ENCODE measurements around the gene OSBPL2. TPM values are rescaled to one million over a fixed set of nuclear protein-coding genes. Genes with fewer than 3 reads are reported as not detected.

OSBPL2 gene
- total RNA-seq, 2 experiments from 2014 or later = 23.6 to 24.7 TPM

GRCh38 chr20:62280303-62280702, 42.0 kb downstream of the OSBPL2 start:
- intact Hi-C loops (cut with micrococcal nuclease) = no loop called here
- CTCF ChIA-PET = no interaction called here
- H3K36me3 Mint-ChIP-seq (ENCODE audit: low read depth) = peaks cover 13% of the 10 kb centered on the region
- no peak overlapping the region for H3K27ac Mint-ChIP-seq
- H3K27me3 Mint-ChIP-seq (ENCODE audit: low read depth) = no peaks in the 10 kb centered on the region
- no peaks in the 10 kb centered on the region for H3K4me1 Mint-ChIP-seq (ENCODE audit: low read depth)
- no peak overlapping the region for H3K4me3 Mint-ChIP-seq
- DNase-seq = no peak
- no peaks in the 10 kb centered on the region for H3K9me3 Mint-ChIP-seq

DNA sequence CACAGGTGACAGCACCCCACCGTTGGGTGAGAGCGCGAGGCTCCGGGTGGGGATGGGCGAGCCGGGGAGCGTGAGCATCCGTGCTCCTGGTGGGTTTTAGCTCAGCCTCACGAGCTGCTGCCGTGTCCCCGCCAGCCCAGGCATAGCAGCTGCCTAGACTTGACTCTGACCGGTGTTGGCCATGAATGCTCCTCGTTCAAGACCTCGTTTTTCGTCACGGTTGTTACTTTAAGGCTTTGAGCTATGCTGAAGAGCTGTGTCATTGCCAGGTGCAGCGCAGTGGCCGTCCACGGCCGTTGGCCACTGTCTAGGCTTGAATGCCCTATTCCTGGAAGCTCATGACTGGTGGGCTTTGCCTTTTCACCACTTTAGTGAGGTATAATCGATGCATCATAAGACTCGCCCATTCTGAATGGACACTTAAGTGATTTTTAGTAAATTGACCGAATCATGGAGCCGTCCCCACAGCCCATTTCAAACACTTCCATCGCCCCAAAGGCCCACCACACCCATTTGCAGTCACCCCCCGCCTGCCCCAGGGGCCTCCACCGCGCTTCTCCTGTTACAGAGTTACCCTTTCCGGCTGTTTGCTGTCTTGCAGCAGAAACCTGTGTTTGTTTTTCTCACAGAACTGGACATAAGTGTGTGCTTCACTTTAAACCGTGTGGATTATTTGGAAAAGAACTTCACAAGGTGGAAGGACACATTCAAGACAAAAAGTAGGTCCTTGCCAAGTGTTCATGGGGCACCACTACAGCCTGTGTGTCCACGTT, 43.0 kb downstream of the OSBPL2 start:
- H3K36me3 Mint-ChIP-seq (ENCODE audit: low read depth) = peaks cover 16% of the 10 kb centered on the region
- intact Hi-C loops (cut with micrococcal nuclease) = no loop called here
- CTCF ChIA-PET = no interaction called here

DNA sequence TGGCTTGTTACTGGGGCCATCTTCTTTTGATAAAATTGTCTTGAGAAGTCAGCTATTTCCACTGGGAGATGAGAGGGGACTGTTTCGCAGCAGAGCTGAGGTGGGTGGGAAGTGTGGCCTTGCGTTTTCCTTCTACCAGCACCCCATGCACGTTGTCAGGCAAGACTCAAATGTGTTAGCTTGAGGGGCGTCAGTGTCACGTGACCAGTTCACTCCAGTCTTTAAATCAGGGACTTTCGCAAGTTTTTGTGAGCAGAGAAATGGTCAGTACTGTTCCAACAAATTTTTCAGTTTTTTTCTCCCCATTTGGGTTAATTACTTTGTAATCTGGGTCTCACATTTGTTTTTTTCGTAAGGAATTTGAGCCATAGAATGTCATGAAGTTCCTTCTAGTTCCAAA, 43.8 kb downstream of the OSBPL2 start:
- CTCF ChIA-PET = no interaction called here
- Mint-ChIP-seq H3K4me1 (ENCODE audit: low read depth) (no peaks in the 10 kb centered on the region), H3K36me3 (ENCODE audit: low read depth) (peaks cover 16% of the 10 kb centered on the region)

More for the DNA sequence above, 43.0 kb downstream of the OSBPL2 start:
- H3K9me3 Mint-ChIP-seq = no peaks in the 10 kb centered on the region
- no peak for DNase-seq
- no peaks in the 10 kb centered on the region for H3K27me3 Mint-ChIP-seq (ENCODE audit: low read depth)
- H3K4me3 Mint-ChIP-seq = no peak overlapping the region
- H3K27ac Mint-ChIP-seq = no peak overlapping the region
- H3K4me1 Mint-ChIP-seq (ENCODE audit: low read depth) = no peaks in the 10 kb centered on the region

GRCh38 chr20:62282877-62283503, 44.7 kb downstream of the OSBPL2 start:
- intact Hi-C loops (cut with micrococcal nuclease) = no loop called here
- H3K9me3 Mint-ChIP-seq = no peaks in the 10 kb centered on the region
- peaks cover 14% of the 10 kb centered on the region for H3K36me3 Mint-ChIP-seq (ENCODE audit: low read depth)
- CTCF ChIA-PET = interaction anchor here (0.5 to 1.2 kb wide), 2 partner anchors 14 to 18 kb away, joined by 3 read pairs; no protein-coding TSS in a partner anchor
- no peaks in the 10 kb centered on the region for H3K4me1 Mint-ChIP-seq (ENCODE audit: low read depth)
- no peaks in the 10 kb centered on the region for H3K27me3 Mint-ChIP-seq (ENCODE audit: low read depth)
- H3K4me3 Mint-ChIP-seq = no peak overlapping the region
- H3K27ac Mint-ChIP-seq = no peak overlapping the region
- DNase-seq = no peak

More for the DNA sequence above, 43.8 kb downstream of the OSBPL2 start:
- no peak for DNase-seq
- intact Hi-C loops (cut with micrococcal nuclease) = no loop called here
- no peaks in the 10 kb centered on the region for H3K27me3 Mint-ChIP-seq (ENCODE audit: low read depth)
- no peak overlapping the region for H3K4me3 Mint-ChIP-seq
- no peaks in the 10 kb centered on the region for H3K9me3 Mint-ChIP-seq
- no peak overlapping the region for H3K27ac Mint-ChIP-seq

DNA sequence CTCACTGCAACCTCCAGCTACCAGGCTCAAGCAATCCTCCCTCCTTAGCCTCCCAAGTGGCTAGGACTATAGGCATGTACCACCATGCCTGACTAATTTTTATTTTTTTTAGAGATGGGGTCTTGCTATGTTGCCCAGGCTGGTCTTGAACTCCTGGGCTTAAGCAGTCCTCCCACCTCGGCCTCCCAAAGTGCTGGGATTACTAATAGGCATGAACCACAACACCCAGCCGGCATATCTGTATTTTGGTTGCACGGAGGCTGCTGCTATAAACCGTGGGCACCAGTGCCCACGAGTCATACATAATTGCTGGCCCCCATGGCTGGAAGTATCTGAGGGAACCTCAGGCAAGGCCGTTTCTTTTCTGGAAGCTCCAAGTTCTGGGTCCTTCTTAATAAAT, 46.1 kb downstream of the OSBPL2 start:
- CTCF ChIA-PET = interaction anchor here (1.0 kb wide), 1 partner anchor 273 kb away, joined by 3 read pairs; no protein-coding TSS in a partner anchor

DNA sequence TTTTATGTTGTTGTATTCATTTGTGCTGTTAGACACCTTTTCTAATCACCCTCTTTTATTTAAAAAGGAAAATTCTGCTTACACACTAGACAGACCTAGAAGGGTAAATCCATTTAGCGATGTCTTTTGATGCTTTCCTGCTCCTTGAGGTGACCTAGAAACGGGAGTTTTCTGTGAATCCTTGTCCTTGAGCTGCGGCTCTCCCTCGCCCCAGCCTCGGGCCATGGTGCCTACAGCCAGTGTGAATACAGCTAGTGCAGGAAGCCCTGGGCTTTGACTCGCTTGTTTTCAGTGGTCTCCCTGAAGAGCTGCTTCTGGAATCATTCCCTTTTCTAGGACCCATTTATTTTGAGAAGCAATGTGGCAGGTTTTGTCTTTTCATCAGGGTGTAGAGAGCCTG, 46.8 kb downstream of the OSBPL2 start:
- CTCF ChIA-PET = no interaction called here
- no peak overlapping the region for H3K27ac Mint-ChIP-seq
- no peak overlapping the region for H3K4me3 Mint-ChIP-seq

More for the DNA sequence above, 46.1 kb downstream of the OSBPL2 start:
- Mint-ChIP-seq H3K4me3 (no peak overlapping the region), H3K27me3 (ENCODE audit: low read depth) (no peaks in the 10 kb centered on the region), H3K27ac (no peak overlapping the region), H3K4me1 (ENCODE audit: low read depth) (no peaks in the 10 kb centered on the region), H3K9me3 (no peaks in the 10 kb centered on the region), H3K36me3 (ENCODE audit: low read depth) (peaks cover 14% of the 10 kb centered on the region)
- intact Hi-C loops (cut with micrococcal nuclease) = no loop called here
- DNase-seq = no peak

GRCh38 chr20:62285722-62286121, 47.4 kb downstream of the OSBPL2 start:
- Mint-ChIP-seq H3K27me3 (ENCODE audit: low read depth) (no peaks in the 10 kb centered on the region), H3K27ac (no peak overlapping the region), H3K9me3 (no peaks in the 10 kb centered on the region), H3K4me1 (ENCODE audit: low read depth) (no peaks in the 10 kb centered on the region), H3K4me3 (no peak overlapping the region), H3K36me3 (ENCODE audit: low read depth) (peaks cover 13% of the 10 kb centered on the region)
- intact Hi-C loops (cut with micrococcal nuclease) = no loop called here
- CTCF ChIA-PET = no interaction called here
- DNase-seq = no peak

More for the DNA sequence above, 46.8 kb downstream of the OSBPL2 start:
- no peak for DNase-seq
- intact Hi-C loops (cut with micrococcal nuclease) = no loop called here
- Mint-ChIP-seq H3K36me3 (ENCODE audit: low read depth) (peaks cover 13% of the 10 kb centered on the region), H3K9me3 (no peaks in the 10 kb centered on the region), H3K4me1 (ENCODE audit: low read depth) (no peaks in the 10 kb centered on the region), H3K27me3 (ENCODE audit: low read depth) (no peaks in the 10 kb centered on the region)

DNA sequence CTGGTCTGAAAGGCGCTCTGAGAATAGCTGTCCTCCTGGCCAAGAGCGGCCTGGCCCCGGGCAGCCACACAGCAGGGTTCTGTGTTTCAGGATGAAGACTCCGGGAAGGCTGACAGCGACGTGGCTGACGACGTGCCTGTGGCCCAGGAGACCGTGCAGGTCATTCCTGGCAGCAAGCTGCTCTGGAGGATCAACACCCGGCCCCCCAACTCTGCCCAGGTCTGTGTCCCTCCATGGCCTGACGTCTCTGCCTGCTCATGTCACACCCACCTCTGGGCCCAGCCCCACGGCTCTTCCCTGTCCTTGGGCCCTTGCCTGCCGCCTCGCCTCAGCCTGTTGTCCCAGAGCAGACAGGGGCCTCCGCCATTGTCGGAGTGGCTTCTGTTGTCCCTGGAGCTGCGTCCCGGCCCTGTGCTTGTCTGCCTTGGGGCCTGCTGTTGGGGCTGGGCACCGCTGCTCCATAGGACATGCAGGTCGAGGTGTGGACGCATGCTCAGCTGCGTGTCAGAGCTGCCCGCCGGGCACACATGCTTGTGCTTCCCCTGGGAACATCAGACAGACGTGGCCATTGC, 48.3 kb downstream of the OSBPL2 start:
- CTCF ChIA-PET = interaction anchor here (0.6 kb wide), 1 partner anchor 120 kb away, joined by 4 read pairs; no protein-coding TSS in a partner anchor
- Mint-ChIP-seq H3K27me3 (ENCODE audit: low read depth) (no peaks in the 10 kb centered on the region), H3K27ac (no peak overlapping the region), H3K4me1 (ENCODE audit: low read depth) (no peaks in the 10 kb centered on the region), H3K4me3 (no peak overlapping the region), H3K9me3 (no peaks in the 10 kb centered on the region), H3K36me3 (ENCODE audit: low read depth) (peaks cover 11% of the 10 kb centered on the region)
- intact Hi-C loops (cut with micrococcal nuclease) = no loop called here
- DNase-seq = no peak

DNA sequence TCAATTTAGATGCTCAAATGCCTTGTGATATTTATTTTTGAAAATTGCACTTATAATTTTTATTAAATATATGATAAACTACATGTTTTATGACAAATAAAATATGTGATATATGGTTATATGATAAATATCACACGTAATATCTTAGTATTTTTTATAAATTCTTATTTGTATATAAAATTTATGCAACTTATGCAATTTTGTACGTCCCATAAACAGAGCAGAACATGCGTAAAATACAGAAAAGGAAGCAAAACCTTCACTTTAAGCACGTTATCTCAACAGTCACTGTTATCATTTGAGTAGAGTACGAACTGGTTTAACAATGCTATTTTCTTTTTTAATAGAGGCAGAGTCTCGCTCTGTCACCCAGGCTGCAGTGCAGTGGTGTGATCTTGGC, 48.8 kb downstream of the OSBPL2 start:
- no peak overlapping the region for H3K27ac Mint-ChIP-seq

GRCh38 chr20:62287759-62288534, 49.6 kb downstream of the OSBPL2 start:
- H3K9me3 Mint-ChIP-seq = no peaks in the 10 kb centered on the region
- no peak overlapping the region for H3K4me3 Mint-ChIP-seq
- intact Hi-C loops (cut with micrococcal nuclease) = no loop called here
- H3K36me3 Mint-ChIP-seq (ENCODE audit: low read depth) = peaks cover 13% of the 10 kb centered on the region
- CTCF ChIA-PET = no interaction called here
- no peak overlapping the region for H3K27ac Mint-ChIP-seq
- no peak for DNase-seq
- no peaks in the 10 kb centered on the region for H3K4me1 Mint-ChIP-seq (ENCODE audit: low read depth)
- no peaks in the 10 kb centered on the region for H3K27me3 Mint-ChIP-seq (ENCODE audit: low read depth)

More for the DNA sequence above, 48.8 kb downstream of the OSBPL2 start:
- CTCF ChIA-PET = no interaction called here
- Mint-ChIP-seq H3K4me3 (no peak overlapping the region), H3K9me3 (no peaks in the 10 kb centered on the region), H3K27me3 (ENCODE audit: low read depth) (no peaks in the 10 kb centered on the region), H3K36me3 (ENCODE audit: low read depth) (peaks cover 11% of the 10 kb centered on the region), H3K4me1 (ENCODE audit: low read depth) (no peaks in the 10 kb centered on the region)
- no peak for DNase-seq
- intact Hi-C loops (cut with micrococcal nuclease) = no loop called here

DNA sequence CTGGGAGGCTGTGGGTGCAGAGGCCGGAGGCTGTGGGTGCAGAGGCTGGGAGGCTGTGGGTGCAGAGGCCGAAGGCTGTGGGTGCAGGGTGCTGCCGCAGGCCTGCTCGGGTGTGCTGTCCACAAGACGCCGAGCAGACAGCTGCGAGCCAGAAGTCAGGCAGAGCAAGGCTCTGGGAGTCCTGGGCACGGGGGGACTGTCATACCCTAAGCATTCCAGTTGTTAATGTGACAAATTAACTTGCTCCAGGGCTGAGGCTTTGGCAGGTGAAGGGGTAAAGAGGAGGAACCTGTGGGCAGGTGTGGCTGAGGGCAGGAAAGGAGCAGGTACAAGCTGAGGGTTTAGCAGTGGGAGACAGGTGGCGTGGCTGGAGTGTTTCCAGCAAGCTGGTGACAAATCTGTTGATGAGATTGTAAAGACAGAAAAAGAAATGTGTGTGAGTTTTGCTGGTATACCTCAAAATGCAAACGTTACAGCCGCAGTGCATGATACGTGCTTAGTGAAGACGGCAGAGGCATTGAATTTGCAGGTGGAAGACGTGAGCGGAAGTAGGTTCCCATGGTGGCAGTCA, 50.3 kb downstream of the OSBPL2 start:
- no peaks in the 10 kb centered on the region for H3K4me1 Mint-ChIP-seq (ENCODE audit: low read depth)
- no peak overlapping the region for H3K27ac Mint-ChIP-seq
- no peak for DNase-seq
- CTCF ChIA-PET = no interaction called here
- intact Hi-C loops (cut with micrococcal nuclease) = no loop called here
- peaks cover 10% of the 10 kb centered on the region for H3K36me3 Mint-ChIP-seq (ENCODE audit: low read depth)
- H3K27me3 Mint-ChIP-seq (ENCODE audit: low read depth) = no peaks in the 10 kb centered on the region
- no peak overlapping the region for H3K4me3 Mint-ChIP-seq
- H3K9me3 Mint-ChIP-seq = no peaks in the 10 kb centered on the region

GRCh38 chr20:62289131-62289530, 50.8 kb downstream of the OSBPL2 start:
- Mint-ChIP-seq H3K4me1 (ENCODE audit: low read depth) (no peaks in the 10 kb centered on the region), H3K4me3 (no peak overlapping the region), H3K36me3 (ENCODE audit: low read depth) (peaks cover 13% of the 10 kb centered on the region), H3K27me3 (ENCODE audit: low read depth) (no peaks in the 10 kb centered on the region), H3K9me3 (no peaks in the 10 kb centered on the region), H3K27ac (no peak overlapping the region)
- CTCF ChIA-PET = no interaction called here
- no peak for DNase-seq
- intact Hi-C loops (cut with micrococcal nuclease) = no loop called here
